ENCODE measurements around the gene MYRIP. TPM values are rescaled to one million over a fixed set of nuclear protein-coding genes. Genes with fewer than 3 reads are reported as not detected.

MYRIP gene
- total RNA-seq, 1 donor from 2014 or later, result 12.7 TPM

- intact Hi-C loops (cut with DNase I), result no loop called here
- H3K9me3 ChIP-seq, result peaks cover 0 to 7% of the 10 kb centered on the region in 2 donors
- H3K36me3 ChIP-seq, result no peaks in the 10 kb centered on the region
- H3K4me3 ChIP-seq, result no peak overlapping the region
- no peak for DNase-seq (ENCODE audit: low spot score in 2 of 2)
- H3K27me3 ChIP-seq, result no peaks in the 10 kb centered on the region
- H3K4me1 ChIP-seq, result peaks cover 0 to 15% of the 10 kb centered on the region in 2 donors
- TF ChIP-seq CTCF (IDR thresholded peaks at IDR 0.05), result no peak
- H3K27ac ChIP-seq, result no peak overlapping the region
These were observed 244.3 kb downstream of the MYRIP start for GRCh38 chr3:40053663-40054062.

- Histone ChIP-seq H3K4me3 (no peak overlapping the region), H3K27me3 (no peaks in the 10 kb centered on the region), H3K36me3 (no peaks in the 10 kb centered on the region), H3K9me3 (peaks cover 0 to 7% of the 10 kb centered on the region in 2 donors), H3K4me1 (peaks cover 0 to 15% of the 10 kb centered on the region in 2 donors), H3K27ac (peak overlapping the region; percentile 40 to 48)
- no peak for TF ChIP-seq CTCF (IDR thresholded peaks at IDR 0.05)
- intact Hi-C loops (cut with DNase I), result no loop called here
- no peak for DNase-seq (ENCODE audit: low spot score in 2 of 2)
These were observed 245.3 kb downstream of the MYRIP start for GRCh38 chr3:40054568-40055222.

GRCh38 chr3:40055361-40055760, 246.0 kb downstream of the MYRIP start:
- intact Hi-C loops (cut with DNase I), result no loop called here
- H3K36me3 ChIP-seq, result no peaks in the 10 kb centered on the region
- TF ChIP-seq CTCF (IDR thresholded peaks at IDR 0.05), result no peak
- peaks cover 0 to 15% of the 10 kb centered on the region in 2 donors for H3K4me1 ChIP-seq
- peak overlapping the region; percentile 40 to 48 for H3K27ac ChIP-seq
- peaks cover 0 to 4% of the 10 kb centered on the region in 2 donors for H3K9me3 ChIP-seq
- no peak for DNase-seq (ENCODE audit: low spot score in 2 of 2)
- H3K27me3 ChIP-seq, result no peaks in the 10 kb centered on the region
- no peak overlapping the region for H3K4me3 ChIP-seq

- no peak for DNase-seq (ENCODE audit: low spot score in 2 of 2)
- Histone ChIP-seq H3K36me3 (no peaks in the 10 kb centered on the region), H3K27me3 (no peaks in the 10 kb centered on the region), H3K9me3 (no peaks in the 10 kb centered on the region), H3K27ac (peak overlapping the region in 1 of 2 donors; percentile 48), H3K4me3 (no peak overlapping the region), H3K4me1 (peaks cover 0 to 15% of the 10 kb centered on the region in 2 donors)
- TF ChIP-seq CTCF (IDR thresholded peaks at IDR 0.05), result no peak
- intact Hi-C loops (cut with DNase I), result no loop called here
These were observed 246.5 kb downstream of the MYRIP start for GRCh38 chr3:40055956-40056355.

GRCh38 chr3:40057077-40057476, 247.7 kb downstream of the MYRIP start:
- TF ChIP-seq CTCF (IDR thresholded peaks at IDR 0.05), result no peak
- DNase-seq (ENCODE audit: low spot score in 2 of 2), result no peak
- no peak overlapping the region for H3K27ac ChIP-seq

More at GRCh38 chr3:40057077-40057476, 247.7 kb downstream of the MYRIP start:
- Histone ChIP-seq H3K36me3 (no peaks in the 10 kb centered on the region), H3K4me1 (peaks cover 0 to 15% of the 10 kb centered on the region in 2 donors), H3K9me3 (no peaks in the 10 kb centered on the region), H3K27me3 (no peaks in the 10 kb centered on the region), H3K4me3 (no peak overlapping the region)
- intact Hi-C loops (cut with DNase I), result no loop called here

Data from ascending aorta (tissue), 2 donors.